Measurements from ENCODE around the gene BRD4.
A peak's percentile ranks its signal among the peaks of the same experiment; 100 is the strongest.

BRD4 gene

GRCh38 chr19:15222738-15223648 is 109.3 kb downstream of the BRD4 start:
- peak; percentile 85 to 91 for DNase-seq

DNA sequence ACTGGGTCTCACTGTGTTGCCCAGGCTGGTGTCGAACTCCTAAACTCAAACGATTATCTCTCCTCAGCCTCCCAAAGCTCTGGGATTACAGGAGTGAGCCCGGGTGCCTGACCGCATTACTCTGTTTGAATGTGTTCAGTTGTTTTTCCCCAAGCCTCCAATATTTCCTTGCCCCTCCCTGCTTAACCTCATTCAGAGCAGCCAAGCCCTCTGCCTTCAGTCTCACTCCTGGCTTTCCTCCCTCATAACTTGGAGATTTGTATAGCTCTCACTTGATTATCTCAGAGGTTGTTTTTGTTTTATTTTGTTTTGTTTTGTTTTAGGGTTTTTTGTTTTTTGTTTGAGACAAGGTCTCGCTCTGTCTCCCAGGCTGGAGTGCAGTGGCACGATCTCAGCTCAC is 111.5 kb downstream of the BRD4 start:
- DNase-seq = no peak

- DNase-seq = no peak
Observed at GRCh38 chr19:15218501-15218900, 113.8 kb downstream of the BRD4 start.

GRCh38 chr19:15216363-15216762 is 116.0 kb downstream of the BRD4 start:
- DNase-seq = no peak

GRCh38 chr19:15213715-15214381 is 118.5 kb downstream of the BRD4 start:
- no peak for DNase-seq

DNA sequence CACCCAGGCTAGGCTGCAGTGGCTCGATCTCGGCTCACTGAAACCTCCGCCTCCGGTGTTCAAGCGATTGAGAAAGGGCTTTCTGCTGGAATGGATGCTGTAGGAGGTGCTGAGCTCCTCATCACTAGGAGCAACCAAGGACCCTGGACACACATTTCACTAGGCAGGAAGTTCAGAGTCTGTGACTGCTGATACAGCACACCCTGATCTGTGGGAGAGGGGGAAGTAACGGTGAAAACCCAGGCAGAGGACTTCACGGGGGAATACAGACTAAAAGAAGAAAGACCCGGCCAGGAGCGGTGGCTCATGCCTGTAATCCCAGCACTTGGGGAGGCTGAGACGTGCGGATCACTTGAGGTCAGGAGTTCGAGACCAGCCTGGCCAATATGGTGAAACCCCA is 119.6 kb downstream of the BRD4 start:
- DNase-seq = peak; percentile 82 to 91

DNA sequence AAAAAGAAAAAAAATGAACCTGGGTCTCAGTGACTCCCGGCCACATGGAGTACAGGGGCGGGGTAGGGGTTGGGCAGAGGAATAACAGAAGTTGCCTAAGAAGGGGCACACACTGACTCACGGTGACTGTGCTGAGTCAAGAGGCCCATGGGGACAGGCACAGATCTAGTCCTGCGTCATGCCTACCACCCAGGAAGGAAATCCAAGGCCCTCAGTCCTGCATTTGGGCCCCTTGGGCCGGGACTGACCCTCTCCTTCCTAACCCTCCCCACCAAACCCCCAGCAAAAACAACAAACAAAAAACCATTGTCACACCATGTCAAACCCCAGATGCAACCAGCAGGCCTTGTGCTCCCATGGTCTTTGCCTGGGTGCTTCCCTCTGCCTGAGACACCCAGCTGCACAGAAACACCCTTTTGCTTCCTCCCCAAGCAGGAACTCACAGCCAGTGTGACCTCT is 122.0 kb downstream of the BRD4 start:
- DNase-seq = peak; percentile 97

DNA sequence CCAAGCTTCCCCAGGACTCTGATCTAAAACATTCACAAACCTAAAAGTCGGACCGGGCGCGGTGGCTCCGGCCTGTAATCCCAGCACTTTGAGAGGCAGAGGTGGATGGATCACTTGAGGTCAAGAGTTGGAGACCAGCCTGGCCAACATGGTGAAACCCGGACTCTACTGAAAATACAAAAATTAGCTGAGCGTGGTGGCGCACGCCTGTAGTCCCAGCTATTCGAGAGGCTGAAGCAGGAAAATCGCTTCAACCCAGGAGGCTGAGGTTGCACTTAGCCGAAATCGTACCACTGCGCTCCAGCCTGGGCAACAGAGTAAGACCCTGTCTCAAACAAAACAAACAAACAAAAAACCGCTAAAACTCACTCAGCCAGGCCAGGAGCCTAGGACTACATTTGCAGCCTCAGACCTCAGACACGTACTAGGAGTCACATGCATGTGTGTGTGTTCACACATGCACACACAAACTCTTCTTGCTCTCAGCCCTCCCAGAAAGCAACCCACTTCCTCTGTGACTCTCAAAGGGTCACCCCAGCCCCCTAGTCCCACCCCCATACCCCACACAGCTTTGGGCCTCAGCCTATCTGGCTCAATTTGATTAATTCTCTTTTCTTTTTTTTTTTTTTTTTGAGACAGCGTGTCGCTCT is 130.8 kb downstream of the BRD4 start:
- no peak for DNase-seq

DNA sequence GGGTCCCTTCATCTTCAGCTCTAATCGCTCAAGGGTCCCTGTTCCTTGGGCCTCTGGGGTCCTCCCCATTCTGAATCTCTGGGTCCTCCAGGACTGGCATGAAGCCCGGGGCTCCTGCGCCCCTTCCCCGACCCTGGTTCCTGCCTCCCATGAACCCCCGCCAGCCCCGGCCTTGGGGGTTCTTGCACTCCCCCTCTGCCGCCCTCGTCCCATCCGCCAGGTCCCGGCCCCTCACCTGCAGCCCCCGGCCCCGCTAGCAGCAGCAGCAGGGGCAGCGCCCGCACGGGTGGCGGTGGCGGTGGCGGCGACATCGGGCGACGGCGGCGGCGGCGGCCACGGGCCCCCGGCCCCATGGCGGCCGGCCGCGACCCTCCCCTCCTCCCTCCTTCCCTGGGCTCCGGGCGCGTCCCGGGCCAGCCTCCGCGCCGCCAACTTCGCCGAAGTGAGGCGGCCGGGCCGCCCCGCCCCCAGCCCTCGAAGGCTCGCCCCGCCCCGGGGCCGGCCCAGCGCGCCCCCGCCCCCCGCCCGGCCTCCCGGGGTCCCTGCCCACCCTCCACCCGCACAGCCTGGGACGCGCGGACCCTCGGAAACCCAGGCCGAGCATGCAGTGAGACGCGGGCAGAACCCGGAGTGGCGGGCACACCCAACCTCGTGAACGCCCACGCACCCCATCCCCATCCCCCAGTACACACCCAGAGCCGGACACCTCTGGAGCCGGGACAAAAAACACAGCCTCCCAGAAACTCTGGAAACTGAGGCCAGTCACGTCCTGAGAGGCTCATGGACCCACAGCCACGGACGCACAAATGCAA is 131.6 kb downstream of the BRD4 start, which contains the start of gene NOTCH3:
TSS of gene NOTCH3 (minus strand) at position 443 of the 812 bp plus-strand sequence. CDS start at position 353, 90 bp downstream.
- no peak for DNase-seq

DNA sequence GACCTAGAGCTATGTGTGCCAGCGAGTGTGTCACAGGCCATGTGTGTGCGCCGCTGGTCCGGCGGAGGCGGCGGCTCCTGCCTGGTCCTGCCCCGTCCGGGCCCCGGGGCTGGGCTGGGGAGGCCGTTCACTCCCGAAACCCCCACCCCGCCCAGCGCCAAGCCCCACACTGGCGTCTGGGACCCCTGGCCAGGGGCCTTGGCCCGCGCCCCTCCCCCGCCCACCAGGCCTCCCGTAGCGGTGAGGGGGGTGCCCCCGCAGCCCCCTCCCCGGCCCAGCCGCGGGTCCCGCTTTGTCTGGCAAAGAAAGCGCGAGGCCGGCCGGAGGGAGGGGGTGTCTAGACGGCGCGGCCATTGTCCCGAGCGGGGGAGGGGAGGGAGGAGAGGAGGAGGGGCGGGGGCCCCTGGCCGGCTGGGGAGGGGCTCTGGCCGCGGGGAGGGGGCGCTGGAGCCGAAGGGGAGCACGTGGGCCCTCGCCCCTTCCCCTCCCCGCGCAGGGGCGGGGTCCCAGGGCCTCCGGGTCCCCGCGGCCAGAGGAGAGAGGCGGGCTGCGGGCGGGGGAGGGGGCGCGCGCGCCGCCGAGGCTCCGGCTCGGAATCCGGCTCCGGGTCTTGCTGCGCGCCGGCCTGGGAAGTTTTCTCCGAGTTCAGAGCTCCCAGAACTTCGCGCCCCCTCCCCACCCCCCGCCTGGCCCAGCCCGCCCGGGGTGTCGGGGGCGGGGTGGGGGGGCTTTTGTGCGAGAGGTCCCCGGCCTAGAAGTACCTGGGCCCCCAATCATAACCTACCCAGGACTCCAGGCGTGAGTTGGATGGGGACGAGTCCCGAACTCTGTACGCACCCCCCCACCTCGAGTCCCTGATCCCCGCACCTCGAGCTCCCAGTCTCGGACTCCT is 132.4 kb downstream of the BRD4 start:
- DNase-seq = no peak

- no peak for DNase-seq
Observed at GRCh38 chr19:15198951-15199660, 133.2 kb downstream of the BRD4 start.

DNA sequence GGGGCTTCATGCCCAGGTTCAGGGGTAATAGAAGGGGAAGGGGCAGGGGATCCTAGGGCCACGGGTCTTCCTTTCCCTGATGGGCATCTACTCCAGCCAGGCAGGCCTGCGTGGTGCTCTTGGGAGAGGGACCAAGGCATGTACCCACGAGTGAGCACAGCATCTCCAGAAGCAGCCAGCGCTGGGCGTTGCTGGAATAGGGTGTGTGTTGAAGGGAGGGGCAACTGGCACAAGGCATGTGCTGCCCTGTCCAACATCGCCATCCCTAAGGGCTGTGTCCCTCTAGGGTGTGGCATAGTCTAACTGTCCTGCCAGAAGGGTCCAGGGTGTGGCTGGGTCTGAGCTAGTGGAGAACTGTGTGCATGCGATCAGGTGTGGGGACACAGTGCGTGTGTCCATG is 134.4 kb downstream of the BRD4 start:
- no peak for DNase-seq

GRCh38 chr19:15197275-15197941 is 134.9 kb downstream of the BRD4 start:
- peak; percentile 72 to 83 for DNase-seq

DNA sequence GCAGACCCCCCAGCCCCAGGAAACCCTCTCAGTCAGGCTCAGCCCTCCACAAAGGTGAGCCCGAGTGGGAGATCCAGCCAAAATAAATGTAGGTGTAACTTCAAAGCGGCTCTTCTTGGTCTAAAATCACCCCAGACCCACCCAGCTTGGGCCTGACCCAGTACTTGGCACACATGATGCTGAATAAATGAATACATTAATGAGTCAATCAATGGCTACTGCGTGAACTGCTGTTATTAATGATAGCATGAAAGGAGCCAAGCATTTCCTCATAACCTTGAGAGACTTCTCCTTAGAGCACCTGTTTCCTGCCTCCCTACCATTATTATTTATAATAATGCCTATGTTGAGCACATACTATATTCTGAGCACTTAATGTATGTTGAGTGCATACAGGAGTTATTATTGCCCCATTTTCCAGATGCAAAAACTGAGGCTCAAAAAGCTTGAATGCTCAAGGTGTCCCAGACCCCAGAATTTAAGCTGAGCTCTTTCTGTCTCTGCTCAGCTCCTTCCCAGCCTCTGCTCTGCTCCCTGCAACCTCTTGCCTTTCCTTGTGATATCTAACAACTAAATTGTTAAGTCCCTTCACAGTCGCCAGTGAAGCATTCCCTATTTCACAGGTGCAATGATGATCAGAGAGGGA is 135.9 kb downstream of the BRD4 start:
- DNase-seq = no peak

DNA sequence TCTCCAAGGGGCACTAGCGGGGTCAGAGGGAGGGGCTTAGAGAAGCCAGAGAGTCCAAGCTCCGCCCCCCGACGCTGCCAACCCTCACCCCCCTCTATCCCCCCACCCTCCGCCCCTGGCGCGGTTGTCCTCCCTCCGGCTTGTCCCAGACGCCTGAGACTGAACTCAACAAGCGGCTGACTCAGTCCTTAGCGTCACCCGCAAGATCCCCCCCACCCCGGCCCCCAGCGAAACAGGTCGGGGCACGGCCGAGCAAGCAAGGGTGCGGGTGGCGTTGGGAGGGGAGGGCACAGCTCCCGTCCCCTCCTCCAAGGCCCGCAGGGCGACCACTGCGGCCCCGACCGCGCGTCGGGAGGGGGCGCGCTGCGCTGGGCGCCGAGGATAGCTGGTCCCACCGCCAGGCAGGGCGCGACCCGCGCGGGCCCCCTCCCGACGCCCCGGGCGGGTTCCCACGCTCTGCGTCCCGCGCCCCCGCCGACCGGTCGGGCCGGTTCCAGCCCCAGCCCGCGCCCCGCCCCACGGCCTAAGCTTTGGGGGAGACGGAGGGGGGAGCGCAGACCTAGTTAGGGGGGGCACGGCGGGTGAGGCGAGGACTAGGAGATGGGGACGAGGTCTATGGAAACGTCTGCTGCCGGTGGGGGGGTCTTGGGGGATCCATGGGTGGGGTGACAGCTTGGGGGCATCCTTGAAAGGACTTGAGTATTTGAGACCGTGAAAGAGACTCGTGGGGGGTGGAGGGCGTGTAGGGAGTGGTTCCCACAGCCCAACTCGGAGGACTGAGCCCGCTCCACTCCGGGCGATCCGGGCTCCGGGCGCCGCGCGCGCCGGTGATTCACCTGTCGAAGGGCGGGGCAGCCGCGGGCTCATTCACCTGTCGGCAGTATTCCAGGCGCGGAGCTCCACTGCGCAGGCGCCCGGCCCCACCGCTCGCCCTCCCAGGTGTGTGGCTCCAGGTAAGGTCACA is 136.7 kb downstream of the BRD4 start:
- DNase-seq = peak; percentile 58 to 80

- peak; percentile 84 to 97 for DNase-seq
Observed at GRCh38 chr19:15194938-15195337, 137.4 kb downstream of the BRD4 start.

DNA sequence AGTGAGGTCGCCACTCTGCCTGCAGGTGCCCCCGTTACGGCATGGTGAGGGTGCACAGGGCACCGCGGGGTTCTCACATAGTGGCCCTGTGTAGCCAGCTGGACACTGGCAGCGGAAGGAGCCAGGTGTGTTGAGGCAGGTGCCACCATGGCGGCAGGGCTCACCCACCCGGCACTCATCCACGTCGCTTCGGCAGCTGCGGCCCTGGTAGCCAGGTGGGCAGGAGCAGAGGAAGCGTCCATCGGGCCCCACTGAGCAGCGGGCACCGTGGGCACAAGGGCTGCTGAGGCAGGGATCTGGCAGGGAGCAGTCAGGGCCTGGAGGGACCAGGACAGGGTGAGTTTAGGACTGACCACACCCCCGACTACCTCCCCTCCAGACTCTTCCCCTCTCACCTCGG is 140.4 kb downstream of the BRD4 start:
- no peak for DNase-seq

GRCh38 chr19:15191514-15191913 is 140.8 kb downstream of the BRD4 start:
- DNase-seq = no peak
